Measurements from ENCODE around the gene RPH3AL.
"Not testable (repeated sequence)": the region's sequence is repeated elsewhere in the genome, so short reads cannot be mapped to it uniquely, and the experiment has no call there.

RPH3AL gene

DNA sequence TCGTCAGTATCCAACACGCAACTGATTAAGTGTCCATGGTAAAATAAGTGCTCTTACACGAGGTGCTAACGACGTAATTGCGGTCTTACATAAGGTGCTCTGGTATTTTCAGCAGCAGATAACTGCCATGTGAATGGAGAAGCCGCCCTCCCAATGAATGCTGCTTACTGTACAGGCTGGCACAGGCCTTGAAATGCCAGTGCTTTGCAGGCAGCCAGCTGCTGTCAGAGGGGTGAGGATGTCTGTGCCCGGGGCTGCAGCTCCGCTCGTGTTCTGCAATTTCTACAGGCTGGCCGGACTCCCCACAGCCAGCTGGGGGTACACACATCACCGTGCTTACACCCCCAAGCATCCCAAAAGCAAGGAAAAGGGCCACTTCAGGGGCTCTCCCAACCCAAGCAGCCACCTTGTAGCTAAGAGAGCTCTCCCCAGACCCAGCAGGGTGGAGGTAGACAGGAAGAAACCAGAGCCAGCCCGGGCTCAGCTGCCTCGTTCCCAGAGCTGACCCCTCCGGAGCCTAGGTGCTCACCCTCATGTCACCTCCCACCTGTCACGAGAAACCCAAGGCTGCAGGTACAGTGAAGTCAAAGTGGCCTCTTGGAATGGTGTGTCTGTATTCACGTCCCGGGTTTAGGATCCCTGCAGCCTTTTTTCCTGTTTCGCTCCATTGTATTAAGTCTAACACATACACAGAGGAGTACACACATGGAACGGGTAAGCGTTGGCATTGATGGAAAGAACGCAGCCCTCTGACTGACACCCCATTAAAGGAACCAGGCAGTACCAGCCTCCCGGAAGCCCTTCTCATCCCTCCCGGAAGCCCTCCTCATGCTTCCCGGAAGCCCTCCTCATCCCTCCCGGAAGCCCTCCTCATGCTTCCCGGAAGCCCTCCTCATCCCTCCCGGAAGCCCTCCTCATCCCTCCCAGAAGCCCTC, 27.2 kb upstream of the RPH3AL start:
- no peak for DNase-seq

DNA sequence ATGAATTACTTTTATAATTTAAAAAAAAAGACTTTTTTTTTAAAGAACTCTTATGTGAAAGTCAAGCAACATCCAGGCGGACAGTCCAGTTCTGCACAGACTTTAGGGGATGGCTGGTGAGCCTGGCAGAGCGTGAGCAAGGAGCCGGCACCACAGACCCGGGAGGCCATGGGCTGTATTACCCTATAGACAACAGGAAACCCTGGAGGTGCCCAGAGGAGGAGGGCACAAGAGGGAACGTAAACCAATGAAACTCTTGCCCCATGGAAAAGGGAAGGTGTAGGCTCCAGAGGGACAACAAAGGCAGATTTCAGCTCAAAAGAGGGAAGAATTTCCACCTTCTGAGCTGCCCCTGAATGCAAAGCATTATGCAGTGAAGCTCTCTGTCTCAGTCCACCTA, 25.5 kb upstream of the RPH3AL start:
- no peak for DNase-seq

DNA sequence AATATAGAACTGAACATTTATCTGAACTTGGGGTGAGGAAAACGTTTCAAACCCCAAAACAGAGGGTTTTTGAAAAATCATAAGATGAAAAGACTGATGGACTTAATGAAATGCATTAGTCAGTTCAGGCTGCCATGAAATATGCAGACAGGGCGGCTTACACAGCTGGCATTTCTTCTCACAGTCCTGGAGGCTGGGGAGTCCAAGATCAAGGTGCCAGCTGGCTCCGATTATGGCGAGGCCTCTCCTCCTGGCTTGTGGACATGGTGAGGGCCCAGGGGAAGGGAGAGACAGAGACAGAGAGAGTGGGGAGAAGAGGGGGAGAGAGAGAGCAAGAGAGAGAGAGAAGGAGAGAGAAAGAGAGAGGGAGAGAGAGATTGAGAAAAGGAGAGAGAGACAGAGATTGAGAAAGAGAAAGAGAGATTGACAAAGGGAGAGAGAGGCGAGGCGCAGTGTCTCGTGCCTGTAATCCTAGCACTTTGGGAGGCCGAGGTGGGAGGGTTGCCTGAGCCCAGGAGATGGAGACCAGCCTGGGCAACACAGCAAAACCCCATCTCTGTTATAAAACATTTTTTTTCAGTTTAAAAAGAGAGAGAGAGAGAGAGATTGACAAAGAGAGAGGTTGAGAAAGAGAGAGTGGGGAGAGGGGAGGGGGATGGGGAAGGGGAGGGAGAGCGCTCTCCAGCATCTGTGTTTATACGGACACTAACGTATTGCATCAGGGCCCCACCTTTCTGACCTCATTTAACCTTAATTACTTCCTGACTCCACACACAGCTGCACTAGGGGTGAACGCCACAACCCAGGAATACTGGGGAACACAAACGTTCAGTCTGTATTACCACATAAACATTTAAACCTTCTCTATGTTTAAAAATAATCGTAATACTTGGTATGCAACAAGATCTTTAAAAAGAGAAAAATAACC, 24.6 kb upstream of the RPH3AL start:
- DNase-seq = no peak

DNA sequence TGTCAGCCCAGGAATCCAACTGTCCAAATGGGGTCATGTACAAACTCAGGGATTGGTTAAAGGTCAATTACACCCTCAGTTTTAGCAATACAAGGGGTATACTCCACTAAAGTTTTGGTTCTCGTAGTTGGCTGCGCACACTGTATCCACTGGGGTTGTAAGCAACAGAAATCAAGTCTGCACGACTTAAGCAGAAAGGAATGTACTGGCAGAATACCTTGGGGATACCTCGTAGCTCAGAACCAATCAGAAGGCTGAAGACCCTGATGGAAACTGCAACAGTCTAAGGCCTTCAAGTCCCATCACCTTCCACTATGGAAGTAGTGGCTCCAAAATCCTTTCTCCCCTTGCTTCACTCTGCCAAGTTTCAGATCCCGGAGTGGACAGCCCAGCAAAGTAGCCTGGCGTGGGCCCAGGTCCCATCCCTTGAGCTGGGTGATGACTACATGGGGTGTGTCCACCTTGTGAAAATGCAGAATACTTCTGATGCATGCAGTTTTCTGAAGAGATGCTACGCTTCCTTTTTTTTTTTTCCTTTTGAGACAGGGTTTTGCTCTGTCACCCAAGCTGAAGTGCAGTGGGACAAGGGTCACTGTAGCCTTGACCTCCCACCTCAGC, 21.1 kb upstream of the RPH3AL start:
- no peak for DNase-seq

DNA sequence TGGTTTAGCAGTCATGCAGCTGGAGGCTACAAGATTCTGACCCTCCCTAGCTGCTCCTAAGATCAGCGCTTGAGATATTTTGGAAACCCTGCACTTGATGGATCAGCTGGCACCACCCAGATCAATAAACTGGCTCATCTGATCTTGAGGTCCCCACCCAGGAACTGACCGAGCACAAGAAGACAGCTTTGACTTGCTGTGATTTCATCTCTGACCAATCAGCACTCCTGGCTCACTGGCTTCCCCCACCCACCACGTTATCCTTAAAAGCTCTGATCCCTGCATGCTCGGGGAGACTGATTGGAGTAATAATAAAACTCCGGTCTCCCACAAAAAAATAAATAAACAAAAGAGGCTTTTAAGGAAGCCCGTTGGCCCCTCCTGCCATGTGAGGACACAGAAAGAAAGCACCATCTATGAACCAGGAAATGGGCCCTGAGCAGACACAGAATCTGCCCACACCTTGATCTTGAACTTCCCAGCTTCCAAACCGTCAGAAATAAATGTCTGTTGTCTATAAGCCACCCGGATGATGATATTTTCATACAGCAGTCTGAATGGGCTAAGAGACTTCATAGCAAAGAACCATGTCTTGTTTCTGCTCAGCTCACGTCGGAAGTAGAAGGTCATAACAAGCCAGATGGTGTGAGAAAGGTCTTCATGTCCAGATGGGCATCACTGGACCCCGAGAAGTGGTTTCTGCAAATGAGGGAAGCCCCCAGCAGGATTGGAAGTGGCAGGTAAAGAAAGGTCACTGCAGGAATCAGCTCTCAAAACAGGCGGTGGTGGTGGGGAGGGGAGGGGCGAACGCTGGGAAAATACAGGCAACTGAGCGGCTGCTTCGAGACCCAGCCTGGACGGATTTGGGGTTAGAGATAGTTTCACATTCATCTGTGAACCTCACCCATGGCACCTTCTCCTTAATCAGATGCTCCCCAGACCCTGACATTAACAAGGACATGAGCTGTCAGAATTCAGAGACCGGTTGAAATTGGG, 19.8 kb upstream of the RPH3AL start:
- no peak for DNase-seq

DNA sequence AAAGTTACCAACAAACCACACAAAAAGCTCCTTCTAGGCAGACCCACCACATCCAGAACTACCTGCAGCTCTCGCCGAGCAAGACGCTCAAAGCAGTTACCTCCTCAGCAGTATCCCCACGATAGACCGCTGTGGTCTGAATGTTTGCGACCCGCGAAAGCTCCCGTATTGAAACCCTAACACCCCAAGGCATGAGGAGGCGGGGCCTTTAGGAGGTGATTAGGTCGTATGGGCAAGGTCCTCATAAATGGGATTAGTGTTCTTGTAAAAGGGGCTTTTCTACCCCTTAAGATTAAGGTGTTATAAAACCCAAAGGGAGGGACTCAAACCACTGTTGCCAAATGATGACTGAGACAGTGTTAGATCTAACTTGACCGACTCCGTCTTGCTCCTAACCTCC, 19.0 kb upstream of the RPH3AL start:
- no peak for DNase-seq

DNA sequence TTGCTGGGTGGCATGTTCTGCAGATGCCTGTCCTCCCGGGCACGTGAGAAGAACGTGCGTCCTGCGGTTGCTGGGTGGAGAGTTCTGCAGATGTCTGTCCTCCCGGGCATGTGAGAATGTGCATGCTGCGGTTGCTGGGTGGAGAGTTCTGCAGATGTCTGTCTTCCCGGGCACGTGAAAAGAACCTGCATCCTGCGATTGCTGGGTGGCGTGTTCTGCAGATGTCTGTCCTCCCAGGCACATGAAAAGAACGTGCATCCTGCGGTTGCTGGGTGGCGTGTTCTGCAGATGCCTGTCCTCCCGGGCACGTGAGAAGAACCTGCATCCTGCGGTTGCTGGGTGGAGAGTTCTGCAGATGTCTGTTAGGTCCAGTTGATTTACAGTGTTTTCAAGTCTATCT, 15.0 kb upstream of the RPH3AL start:
- DNase-seq = not testable (repeated sequence)

DNA sequence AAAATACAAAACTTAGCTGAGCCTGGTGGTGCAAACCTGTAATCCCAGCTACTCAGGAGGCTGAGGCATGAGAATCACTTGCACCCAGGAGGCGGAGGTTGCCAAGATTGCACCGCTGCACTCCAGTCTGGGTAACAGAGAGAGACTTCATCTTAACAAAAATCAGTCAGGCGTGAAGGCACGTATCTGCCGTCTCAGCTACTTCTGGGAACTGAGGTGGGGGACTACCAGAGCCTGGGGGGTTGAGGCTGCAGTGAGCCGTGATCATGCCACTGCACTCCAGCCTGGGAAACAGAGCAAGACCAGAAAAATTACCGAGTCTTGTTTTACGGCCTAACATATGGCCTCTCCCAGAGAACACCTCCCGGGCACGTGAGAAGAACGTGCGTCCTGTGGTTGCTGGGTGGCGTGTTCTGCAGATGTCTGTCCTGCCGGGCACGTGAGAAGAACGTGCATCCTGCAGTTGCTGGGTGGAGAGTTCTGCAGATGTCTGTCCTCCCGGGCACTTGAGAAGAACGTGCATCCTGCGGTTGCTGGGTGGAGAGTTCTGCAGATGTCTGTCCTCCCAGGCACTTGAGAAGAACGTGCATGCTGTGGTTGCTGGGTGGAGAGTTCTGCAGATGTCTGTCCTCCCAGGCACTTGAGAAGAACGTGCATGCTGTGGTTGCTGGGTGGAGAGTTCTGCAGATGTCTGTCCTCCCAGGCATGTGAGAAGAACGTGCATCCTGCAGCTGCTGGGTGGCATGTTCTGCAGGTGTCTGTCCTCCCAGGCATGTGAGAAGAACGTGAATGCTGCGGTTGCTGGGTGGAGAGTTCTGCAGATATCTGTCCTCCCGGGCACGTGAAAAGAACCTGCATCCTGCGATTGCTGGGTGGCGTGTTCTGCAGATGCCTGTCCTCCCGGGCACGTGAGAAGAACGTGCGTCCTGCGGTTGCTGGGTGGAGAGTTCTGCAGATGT, 14.3 kb upstream of the RPH3AL start:
- not testable (repeated sequence) for DNase-seq

DNA sequence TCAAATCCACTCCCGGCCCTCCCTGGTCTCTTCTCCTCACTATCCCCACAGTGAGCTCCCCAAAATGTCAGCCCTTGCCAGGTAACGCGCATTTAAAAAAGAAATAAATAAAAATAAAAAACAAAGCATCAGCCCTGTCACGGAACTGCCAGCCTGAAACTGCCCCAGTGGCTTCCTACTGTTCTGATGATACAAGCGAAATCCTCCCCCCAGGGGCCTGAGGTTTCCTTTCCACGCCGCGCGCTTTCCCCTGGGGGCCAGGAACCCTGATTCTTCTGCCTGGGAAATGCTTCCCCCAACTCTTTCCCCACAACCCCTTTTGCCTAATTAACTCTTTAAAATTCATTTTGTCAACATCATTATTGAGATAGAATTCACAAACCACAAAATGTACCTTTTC, 12.2 kb upstream of the RPH3AL start:
- DNase-seq = no peak

DNA sequence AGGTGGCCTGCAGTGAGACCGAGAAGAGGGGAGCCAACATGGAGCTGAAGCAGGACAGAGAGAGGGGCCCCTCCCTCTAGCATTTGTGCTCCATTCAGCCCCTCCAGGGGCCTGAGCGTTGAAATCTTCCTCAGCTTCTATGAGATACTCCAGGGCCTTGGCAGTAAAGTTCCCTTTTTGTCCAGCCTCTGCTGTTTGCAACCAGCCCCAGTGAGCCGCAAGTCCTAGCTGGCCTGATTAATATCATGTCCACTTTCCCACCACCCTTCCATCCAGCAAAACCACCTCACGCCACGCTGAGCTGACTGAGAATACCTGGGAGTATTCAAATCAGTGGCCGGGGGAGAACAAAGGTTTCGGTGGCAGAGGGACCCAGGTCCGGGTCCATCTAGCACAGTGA, 11.7 kb upstream of the RPH3AL start:
- no peak for DNase-seq

DNA sequence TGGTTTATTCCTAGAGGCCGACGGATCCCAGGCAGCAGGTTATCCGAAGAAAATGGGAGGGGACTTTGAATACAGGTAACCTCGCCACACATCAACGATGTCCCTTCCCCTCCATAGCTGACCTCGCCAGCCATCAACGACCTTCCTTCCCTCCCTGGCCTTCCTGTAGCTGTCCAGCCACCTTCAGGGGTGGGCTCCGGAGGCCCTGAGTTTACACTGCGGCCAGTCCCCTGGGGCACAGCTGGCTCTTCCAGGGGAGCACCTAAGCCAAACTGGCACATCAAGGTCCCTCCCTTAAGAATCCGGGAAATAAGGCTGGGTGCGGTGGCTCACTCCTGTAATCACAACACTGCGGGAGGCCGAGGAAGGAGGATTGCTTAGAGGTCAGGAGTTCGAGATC, 10.1 kb upstream of the RPH3AL start:
- DNase-seq = no peak

DNA sequence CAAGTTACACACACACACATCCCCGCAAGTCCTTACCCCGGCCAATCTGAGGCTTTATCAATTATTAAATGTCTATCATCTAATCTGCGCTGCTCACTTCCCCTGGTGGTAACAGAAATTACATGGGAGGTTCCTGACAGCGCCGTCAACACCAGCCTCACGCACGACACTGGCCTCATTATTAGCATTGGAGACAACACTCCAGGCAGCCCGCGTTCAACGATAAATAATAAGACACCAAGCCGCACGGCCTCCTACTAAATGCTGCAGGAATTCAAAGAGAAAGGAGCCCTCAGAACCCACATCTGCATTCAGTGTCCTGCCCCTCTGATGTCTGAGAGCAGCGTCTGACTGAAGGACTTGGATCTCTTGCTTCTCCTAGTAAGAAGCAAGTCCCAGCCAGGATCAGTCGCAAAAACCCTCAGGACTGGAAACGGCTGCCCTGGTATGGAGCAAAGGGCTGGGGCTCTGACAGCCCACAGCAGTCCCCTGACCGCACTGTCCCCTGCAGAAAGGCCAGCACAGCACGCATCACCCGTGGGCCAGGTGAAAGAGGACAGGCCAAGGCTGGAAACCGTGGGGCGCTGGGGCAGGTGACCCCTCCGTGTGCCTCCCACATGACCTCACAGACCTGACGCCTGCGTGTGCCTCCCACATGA, 7.6 kb upstream of the RPH3AL start:
- no peak for DNase-seq

DNA sequence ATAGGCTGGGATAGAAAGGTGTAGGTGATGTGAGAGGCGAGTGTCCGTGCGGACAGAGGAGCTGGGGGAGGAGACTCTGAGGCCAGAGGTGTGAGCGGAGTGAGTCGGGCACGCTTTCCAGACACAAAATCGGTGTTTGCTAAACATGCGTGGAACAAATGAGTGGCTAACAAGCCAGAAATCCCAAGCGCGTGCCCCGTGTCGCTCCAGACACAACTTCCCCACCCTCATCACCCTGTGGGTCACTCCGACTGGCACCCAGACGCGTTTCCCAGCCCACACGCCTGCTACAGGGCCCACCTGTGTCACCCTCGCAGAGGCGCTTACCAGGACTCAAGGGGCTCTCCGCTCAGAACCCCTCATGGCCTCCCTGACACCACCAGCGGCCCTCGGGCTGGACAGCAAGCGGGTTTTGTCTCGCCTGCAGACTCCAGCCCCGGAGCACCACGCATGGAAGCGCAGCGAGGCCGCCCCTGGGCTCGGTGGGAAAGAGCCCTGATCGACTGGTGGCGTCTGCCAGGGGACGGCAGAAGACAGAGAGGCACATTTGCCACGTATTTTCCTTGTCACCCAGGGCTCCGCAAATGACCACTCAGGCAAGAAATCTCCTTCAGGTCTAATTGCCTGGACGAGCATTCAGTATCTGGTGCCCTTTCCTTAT, 6.0 kb upstream of the RPH3AL start:
- DNase-seq = no peak

DNA sequence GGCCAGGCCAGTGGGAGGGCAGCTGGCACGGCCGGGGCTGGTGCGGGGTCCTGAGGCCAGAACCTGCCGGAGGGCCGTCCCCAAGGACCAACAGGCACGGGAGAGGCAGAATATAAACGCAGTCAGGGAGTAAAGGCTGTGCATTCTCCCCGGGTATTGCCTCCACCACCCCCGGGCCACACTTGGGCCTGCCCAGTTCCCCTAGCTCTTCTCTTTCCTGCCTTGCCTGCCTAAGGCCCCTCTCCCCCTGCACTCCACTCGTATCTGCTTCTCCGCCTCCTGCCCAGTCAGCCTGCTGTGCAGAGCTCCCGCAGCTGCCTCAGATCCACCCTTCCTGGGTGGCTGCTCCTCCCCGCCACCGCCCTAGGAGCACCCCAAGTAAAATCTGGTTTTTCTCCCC, 5.0 kb upstream of the RPH3AL start:
- DNase-seq = no peak

DNA sequence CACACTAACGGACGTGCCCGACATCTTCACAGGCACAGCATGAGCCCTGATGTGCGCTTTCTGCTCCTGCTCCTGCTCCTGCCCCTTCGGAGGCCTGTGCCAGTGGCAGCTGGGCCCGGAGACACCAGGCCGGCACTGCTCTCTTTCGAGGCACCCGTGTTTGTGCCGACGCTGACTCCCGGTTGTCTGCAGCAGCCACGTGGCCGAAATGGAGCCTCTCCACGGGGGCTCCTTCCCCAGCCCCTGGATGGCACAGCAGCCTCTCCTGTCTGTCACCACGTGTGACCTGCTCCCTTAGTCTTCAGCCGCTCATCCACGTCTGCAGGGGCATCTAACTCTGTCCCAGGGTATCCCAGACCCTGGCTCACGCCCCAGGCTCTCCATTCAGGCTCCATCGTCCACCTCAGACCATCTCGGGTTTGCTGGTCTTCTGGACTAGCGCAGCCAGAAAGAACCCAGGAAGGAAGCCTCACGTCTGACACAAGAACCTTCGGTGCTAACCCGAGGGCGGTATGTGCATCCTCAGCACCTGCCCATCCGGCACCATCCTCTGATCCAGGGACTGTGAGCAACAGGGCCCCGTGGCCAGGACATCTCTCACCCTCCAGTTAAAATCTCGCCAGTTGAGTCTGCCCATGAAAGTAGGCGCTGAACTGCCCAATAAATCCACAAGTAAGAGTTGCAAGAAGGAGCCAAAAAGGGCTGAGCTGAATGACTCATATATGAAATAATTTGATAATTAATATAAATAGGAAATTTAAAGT, 4.2 kb upstream of the RPH3AL start:
- no peak for DNase-seq

DNA sequence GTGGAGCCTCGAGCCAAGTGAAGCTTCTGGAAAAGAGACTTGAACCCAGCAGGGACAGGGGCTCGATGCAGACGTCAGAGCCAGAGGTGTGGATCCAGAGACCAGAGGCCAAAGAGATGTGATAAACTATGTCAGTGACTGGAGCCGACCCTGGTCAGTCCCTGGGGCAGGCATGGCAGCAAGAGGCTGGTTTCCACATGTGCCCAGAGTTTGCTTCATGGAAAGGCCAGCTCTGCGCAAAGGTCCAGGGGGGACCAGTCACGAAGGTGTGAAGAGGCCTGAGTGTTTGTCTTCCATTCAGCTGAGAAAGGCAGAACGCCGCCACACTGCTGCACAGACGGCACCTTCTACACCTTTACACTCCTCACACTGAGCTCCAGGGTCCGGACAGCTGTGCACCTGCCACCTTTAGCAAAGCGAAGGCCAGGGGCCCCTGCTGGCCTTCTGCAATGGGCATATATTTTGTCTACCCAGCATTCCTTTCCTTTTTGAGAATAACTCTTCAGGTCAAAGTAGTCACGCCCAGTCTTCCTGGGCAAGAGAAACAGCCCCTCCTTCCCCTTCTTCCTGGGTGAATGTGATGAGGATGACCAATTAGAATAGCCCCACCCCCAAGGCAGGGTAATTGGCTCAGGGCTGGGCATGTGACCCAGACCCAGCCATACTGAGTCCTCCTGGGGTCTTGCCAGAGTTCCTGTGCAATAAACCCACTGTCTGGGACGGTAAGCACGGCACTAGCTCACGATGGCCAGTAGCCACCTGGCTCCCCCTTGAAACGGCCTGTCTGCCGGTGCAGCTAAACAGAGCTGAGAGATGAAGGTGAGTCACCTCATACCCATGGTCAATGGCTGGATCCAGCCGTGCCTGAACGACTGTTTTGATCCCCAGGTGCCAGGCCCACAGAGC, 2.3 kb upstream of the RPH3AL start:
- DNase-seq = no peak

DNA sequence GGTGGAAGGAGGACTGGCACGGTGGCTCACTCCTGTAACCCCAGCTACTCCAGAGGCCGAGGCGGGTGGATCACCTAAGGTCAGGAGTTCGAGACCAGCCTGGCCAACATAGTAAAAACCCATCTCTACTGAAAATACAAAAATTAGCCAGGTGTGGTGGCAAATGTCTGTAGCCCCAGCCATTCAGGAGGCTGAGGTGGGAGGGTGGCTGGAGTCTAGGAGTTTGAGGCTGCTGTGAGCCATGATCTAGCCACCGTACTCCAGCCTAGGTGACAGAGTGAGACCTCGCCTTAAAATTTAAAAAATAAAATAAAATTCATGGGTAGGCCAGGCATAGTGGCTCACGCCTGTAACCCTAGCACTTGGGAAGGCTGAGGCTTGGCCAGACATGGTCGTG, 1.2 kb upstream of the RPH3AL start:
- DNase-seq = no peak
